ENCODE data around the gene TMEM247.

GRCh38 chr2:46438794-46439193 is 40.6 kb upstream of the TMEM247 start:
- TF ChIP-seq CTCF (IDR thresholded peaks at IDR 0.05; ENCODE audit: low read depth, low read length, missing input control) (no peak), HNF4A (conservative IDR thresholded peaks at IDR 0.05) (no peak), RXRA (IDR thresholded peaks at IDR 0.05) (no peak), YY1 (IDR thresholded peaks at IDR 0.05) (no peak), RAD21 (IDR thresholded peaks at IDR 0.05) (no peak), NR2F2 (IDR thresholded peaks at IDR 0.05) (no peak), EGR1 (IDR thresholded peaks at IDR 0.05; ENCODE audit: low read depth in 2 of 2) (no peak), TAF1 (conservative IDR thresholded peaks at IDR 0.05) (no peak)
